HepG2 (cell line): ENCODE data around the gene PRUNE1. TPM values are rescaled to one million over a fixed set of nuclear protein-coding genes. Genes with fewer than 3 reads are reported as not detected.

Experiments used
- HNF4G ChIP-seq, 2 experiments: sonication (generic) in 1 of 2; formaldehyde crosslinking in 1 of 2; IDR thresholded peaks; 2 replicates each; pipeline versions ENCODE4 v1.4.0 to v1.6.1; 2011 to 2020; ENCODE audit warnings: borderline replicate concordance in 2 of 2, low read depth in 2 of 2, mild to moderate bottlenecking in 2 of 2, low read length in 1 of 2, missing genetic modification reagents in 1 of 2, moderate library complexity in 1 of 2
- MTF2 ChIP-seq: sonication (generic); formaldehyde crosslinking; IDR thresholded peaks from 2 replicates; pipeline ENCODE4 v1.5.0; 2020; ENCODE audit warnings: missing genetic modification reagents, borderline replicate concordance
- MZF1 ChIP-seq: sonication (generic); formaldehyde crosslinking; IDR thresholded peaks from 2 replicates; pipeline ENCODE4 v1.8.1; 2023; ENCODE audit warnings: mild to moderate bottlenecking, missing genetic modification reagents, borderline replicate concordance
- NONO ChIP-seq, 2 experiments: fragments of 450-650 bp in 1 of 2; sonication (generic) in 1 of 2; formaldehyde crosslinking in 1 of 2; IDR thresholded peaks in 1 of 2; conservative IDR thresholded peaks in 1 of 2; 2 replicates each; pipeline versions ENCODE4 v1.6.1 to v1.8.0; 2017 to 2022; ENCODE audit warnings: mild to moderate bottlenecking in 1 of 2, missing genetic modification reagents in 1 of 2, moderate library complexity in 1 of 2
- POLR2G ChIP-seq: fragments of 200-400 bp; formaldehyde crosslinking; IDR thresholded peaks from 2 replicates; pipeline ENCODE4 v1.6.1; 2018; ENCODE audit warnings: mild to moderate bottlenecking, low read depth, low read length, moderate library complexity
- SIN3A ChIP-seq: IDR thresholded peaks from 2 replicates; pipeline ENCODE4 v1.6.1; 2011; ENCODE audit warnings: low read depth, mild to moderate bottlenecking, control low read depth, low read length, borderline replicate concordance
- TEAD3 ChIP-seq: optimal IDR thresholded peaks from 2 replicates; pipeline ENCODE3; 2016; ENCODE audit warnings: borderline replicate concordance
- THYN1 ChIP-seq: sonication (generic); formaldehyde crosslinking; IDR thresholded peaks from 2 replicates; pipeline ENCODE4 v1.8.1; 2023; ENCODE audit warnings: low read depth, mild to moderate bottlenecking, moderate library complexity, missing genetic modification reagents, borderline replicate concordance
- YY1 ChIP-seq: IDR thresholded peaks from 2 replicates; pipeline ENCODE4 v1.6.1; 2011; ENCODE audit warnings: low read length, low read depth, moderate library complexity, mild to moderate bottlenecking; ENCODE audit not compliant: insufficient read depth, insufficient replicate concordance
- ZNF563 ChIP-seq: sonication (generic); formaldehyde crosslinking; IDR thresholded peaks from 2 replicates; pipeline ENCODE4 v1.8.0; 2022; ENCODE audit warnings: mild to moderate bottlenecking, moderate library complexity, missing genetic modification reagents
- ZNF670 ChIP-seq: sonication (generic); formaldehyde crosslinking; IDR thresholded peaks from 2 replicates; pipeline ENCODE4 v1.8.0; 2022; ENCODE audit warnings: mild to moderate bottlenecking, missing genetic modification reagents, borderline replicate concordance
- ZNF7 ChIP-seq: IDR thresholded peaks from 2 replicates; pipeline ENCODE4 v1.6.1; 2016; ENCODE audit warnings: missing biosample characterization, missing genetic modification reagents
- ZNF746 ChIP-seq: sonication (generic); formaldehyde crosslinking; IDR thresholded peaks from 2 replicates; pipeline ENCODE4 v1.8.0; 2022; ENCODE audit warnings: mild to moderate bottlenecking, missing genetic modification reagents
- polyA plus RNA-seq, 8 experiments: library from polyadenylated mRNA; depleted of rRNA in 3 of 8; stranded (reverse) in 7 of 8; unstranded in 1 of 8; fragments of >200 nt; fragmentation: Illumina TruSeq in 4 of 8; extraction: Trizol in 4 of 8; gene quantifications; 2 replicates each; pipeline versions ENCODE4 v1.2.1 to v1.2.3, GENCODE V29; 2011 to 2016; ENCODE audit warnings: low read depth in 4 of 8, missing spikeins in 1 of 8, mixed read lengths in 1 of 8; ENCODE audit not compliant: insufficient read depth in 1 of 8
- total RNA-seq, 5 experiments: library from RNA; depleted of rRNA; stranded (reverse); fragments of >200 nt; fragmentation: Illumina TruSeq; extraction: Trizol; gene quantifications; 2 replicates each; pipeline ENCODE4 v1.2.3, GENCODE V29; 2016; ENCODE audit warnings: low read depth in 1 of 5
- TF ChIP-seq, protein P1 (sequence below): sonication (generic); formaldehyde crosslinking; IDR thresholded peaks from 2 replicates; pipeline ENCODE4 v1.4.0; 2020; ENCODE audit warnings: missing genetic modification reagents
- TF ChIP-seq, protein P2 (sequence below): sonication (generic); formaldehyde crosslinking; conservative IDR thresholded peaks from 2 replicates; pipeline ENCODE4 v1.8.1; 2023; ENCODE audit warnings: missing genetic modification reagents
- TF ChIP-seq, protein P3 (sequence below): sonication (generic); formaldehyde crosslinking; IDR thresholded peaks from 2 replicates; pipeline ENCODE4 v1.4.0; 2020; ENCODE audit warnings: missing genetic modification reagents
- TF ChIP-seq, protein P4 (sequence below): IDR thresholded peaks from 2 replicates; pipeline ENCODE4 v1.6.1; 2016; ENCODE audit warnings: low read depth, borderline replicate concordance
- TF ChIP-seq, protein P5 (sequence below): sonication (generic); formaldehyde crosslinking; IDR thresholded peaks from 2 replicates; pipeline ENCODE4 v1.4.0; 2020; ENCODE audit warnings: missing genetic modification reagents, borderline replicate concordance
- TF ChIP-seq, protein P6 (sequence below): sonication (generic); formaldehyde crosslinking; IDR thresholded peaks from 2 replicates; pipeline ENCODE4 v1.5.1; 2020; ENCODE audit warnings: missing genetic modification reagents, mild to moderate bottlenecking, borderline replicate concordance

Gene PRUNE1
- total and polyA plus RNA-seq, 2 of the 13 experiments (the other 11 are each of a cell fraction or from before 2014, with no cell fraction given): 19.0 to 31.9 TPM

DNA sequence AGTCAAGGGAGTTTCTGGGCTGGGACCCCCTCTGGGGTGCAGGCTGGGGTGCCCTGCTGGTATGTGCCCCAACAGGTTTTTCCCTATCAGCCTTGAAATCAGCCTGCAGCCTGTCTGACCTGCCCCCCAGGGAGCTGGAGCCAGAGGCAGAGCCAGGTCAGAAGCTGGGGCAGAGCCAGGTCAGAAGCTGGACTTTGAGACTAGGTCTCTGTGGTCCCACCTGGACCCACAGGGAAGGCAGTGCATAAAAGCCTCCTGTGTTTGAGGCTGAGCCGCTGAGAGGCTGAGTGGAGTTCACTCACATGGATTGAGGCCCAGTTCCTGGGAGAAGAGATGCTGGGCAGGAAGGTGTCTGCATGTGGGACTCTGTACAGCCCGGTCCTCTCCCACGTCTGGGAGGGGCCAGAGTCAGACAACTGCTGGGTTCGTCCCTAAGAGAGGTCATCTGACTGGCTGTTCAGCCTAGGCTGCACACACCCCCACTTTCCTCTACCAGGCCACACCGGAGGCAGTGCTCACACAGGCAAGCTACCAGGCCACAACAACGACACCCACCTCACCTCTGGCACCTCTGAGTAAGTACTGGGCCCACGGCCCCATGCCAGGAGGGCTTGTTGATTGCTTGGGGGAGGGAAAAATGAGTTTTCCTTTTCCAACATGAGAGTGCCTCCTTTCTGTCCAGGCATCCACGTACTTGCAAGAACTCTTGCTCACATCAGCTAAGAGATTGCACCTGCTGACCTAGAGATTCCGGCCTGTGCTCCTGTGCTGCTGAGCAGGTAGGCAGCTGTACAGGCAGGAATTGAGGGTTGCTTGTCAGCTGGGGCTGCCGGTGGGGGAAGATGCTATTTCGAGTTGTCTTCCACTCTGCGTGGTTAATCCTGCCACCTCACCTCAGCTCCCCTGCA is 26.2 kb upstream of the PRUNE1 start, which contains the start of gene ANXA9 (continued):
- TF ChIP-seq ZNF670 (0 out of 2 replicates have a peak, but pooled peaks have one; percentile 66), ZNF563 (CRISPR knock-in tag) (0 out of 2 replicates have a peak, but pooled peaks have one; percentile 63), YY1 (peak; percentile 18), MZF1 (CRISPR knock-in tag) (no peak), ZNF7 (no peak), SIN3A (no peak), HNF4G (IDR thresholded peaks at IDR 0.05; ENCODE audit: borderline replicate concordance, low read depth, low read length) (peak; percentile 91), HNF4G (CRISPR knock-in tag; IDR thresholded peaks at IDR 0.05; ENCODE audit: borderline replicate concordance, low read depth) (peak; percentile 91; the same call in 1 of the 2 replicates), MTF2 (CRISPR knock-in tag) (no peak), POLR2G (peak; percentile 75), ZNF746 (CRISPR knock-in tag) (no peak), THYN1 (no peak), TEAD3 (CRISPR knock-in tag) (peak; percentile 26), NONO (IDR thresholded peaks at IDR 0.05) (no peak), NONO (CRISPR knock-in tag; conservative IDR thresholded peaks at IDR 0.05) (no peak)
- TF ChIP-seq, protein P1, sequence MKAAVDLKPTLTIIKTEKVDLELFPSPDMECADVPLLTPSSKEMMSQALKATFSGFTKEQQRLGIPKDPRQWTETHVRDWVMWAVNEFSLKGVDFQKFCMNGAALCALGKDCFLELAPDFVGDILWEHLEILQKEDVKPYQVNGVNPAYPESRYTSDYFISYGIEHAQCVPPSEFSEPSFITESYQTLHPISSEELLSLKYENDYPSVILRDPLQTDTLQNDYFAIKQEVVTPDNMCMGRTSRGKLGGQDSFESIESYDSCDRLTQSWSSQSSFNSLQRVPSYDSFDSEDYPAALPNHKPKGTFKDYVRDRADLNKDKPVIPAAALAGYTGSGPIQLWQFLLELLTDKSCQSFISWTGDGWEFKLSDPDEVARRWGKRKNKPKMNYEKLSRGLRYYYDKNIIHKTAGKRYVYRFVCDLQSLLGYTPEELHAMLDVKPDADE (CRISPR knock-in tag): no peak
- TF ChIP-seq, protein P2, sequence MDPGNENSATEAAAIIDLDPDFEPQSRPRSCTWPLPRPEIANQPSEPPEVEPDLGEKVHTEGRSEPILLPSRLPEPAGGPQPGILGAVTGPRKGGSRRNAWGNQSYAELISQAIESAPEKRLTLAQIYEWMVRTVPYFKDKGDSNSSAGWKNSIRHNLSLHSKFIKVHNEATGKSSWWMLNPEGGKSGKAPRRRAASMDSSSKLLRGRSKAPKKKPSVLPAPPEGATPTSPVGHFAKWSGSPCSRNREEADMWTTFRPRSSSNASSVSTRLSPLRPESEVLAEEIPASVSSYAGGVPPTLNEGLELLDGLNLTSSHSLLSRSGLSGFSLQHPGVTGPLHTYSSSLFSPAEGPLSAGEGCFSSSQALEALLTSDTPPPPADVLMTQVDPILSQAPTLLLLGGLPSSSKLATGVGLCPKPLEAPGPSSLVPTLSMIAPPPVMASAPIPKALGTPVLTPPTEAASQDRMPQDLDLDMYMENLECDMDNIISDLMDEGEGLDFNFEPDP: no peak
- TF ChIP-seq, protein P3, sequence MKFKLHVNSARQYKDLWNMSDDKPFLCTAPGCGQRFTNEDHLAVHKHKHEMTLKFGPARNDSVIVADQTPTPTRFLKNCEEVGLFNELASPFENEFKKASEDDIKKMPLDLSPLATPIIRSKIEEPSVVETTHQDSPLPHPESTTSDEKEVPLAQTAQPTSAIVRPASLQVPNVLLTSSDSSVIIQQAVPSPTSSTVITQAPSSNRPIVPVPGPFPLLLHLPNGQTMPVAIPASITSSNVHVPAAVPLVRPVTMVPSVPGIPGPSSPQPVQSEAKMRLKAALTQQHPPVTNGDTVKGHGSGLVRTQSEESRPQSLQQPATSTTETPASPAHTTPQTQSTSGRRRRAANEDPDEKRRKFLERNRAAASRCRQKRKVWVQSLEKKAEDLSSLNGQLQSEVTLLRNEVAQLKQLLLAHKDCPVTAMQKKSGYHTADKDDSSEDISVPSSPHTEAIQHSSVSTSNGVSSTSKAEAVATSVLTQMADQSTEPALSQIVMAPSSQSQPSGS: no peak; the same call in 1 of the 2 replicates
- TF ChIP-seq, protein P4, sequence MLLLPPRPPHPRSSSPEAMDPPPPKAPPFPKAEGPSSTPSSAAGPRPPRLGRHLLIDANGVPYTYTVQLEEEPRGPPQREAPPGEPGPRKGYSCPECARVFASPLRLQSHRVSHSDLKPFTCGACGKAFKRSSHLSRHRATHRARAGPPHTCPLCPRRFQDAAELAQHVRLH (CRISPR knock-in tag): no peak
- TF ChIP-seq, protein P5, sequence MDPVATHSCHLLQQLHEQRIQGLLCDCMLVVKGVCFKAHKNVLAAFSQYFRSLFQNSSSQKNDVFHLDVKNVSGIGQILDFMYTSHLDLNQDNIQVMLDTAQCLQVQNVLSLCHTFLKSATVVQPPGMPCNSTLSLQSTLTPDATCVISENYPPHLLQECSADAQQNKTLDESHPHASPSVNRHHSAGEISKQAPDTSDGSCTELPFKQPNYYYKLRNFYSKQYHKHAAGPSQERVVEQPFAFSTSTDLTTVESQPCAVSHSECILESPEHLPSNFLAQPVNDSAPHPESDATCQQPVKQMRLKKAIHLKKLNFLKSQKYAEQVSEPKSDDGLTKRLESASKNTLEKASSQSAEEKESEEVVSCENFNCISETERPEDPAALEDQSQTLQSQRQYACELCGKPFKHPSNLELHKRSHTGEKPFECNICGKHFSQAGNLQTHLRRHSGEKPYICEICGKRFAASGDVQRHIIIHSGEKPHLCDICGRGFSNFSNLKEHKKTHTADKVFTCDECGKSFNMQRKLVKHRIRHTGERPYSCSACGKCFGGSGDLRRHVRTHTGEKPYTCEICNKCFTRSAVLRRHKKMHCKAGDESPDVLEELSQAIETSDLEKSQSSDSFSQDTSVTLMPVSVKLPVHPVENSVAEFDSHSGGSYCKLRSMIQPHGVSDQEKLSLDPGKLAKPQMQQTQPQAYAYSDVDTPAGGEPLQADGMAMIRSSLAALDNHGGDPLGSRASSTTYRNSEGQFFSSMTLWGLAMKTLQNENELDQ (CRISPR knock-in tag): no peak
- TF ChIP-seq, protein P6, sequence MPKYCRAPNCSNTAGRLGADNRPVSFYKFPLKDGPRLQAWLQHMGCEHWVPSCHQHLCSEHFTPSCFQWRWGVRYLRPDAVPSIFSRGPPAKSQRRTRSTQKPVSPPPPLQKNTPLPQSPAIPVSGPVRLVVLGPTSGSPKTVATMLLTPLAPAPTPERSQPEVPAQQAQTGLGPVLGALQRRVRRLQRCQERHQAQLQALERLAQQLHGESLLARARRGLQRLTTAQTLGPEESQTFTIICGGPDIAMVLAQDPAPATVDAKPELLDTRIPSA (CRISPR knock-in tag): no peak
